ENCODE results near the gene CDYL2. TPM values are rescaled to one million over a fixed set of nuclear protein-coding genes. Genes with fewer than 3 reads are reported as not detected.

Gene CDYL2
- total RNA-seq, 5 donors from 2014 or later (not counting 1 experiment from before 2014, with no cell fraction given), result 15.4 to 45.4 (median 32.1) TPM

- H3K9me3 Mint-ChIP-seq, result peaks cover 0 to 6% (median 2%) of the 10 kb centered on the region in 3 donors
- Histone ChIP-seq H3K27me3 (replicated peaks in 1 of 2; ENCODE audit: control insufficient read depth in 2 of 2, extremely low read depth in 1 of 2, insufficient read depth in 2 of 2, low read length in 1 of 2) (no peaks in the 10 kb centered on the region), H3K4me3 (ENCODE audit: control insufficient read depth in 1 of 2, extremely low read depth in 1 of 2, low read length in 1 of 2) (no peak overlapping the region), H3K36me3 (ENCODE audit: control insufficient read depth in 2 of 2, extremely low read depth in 1 of 2, insufficient read depth in 1 of 2, low read length in 1 of 2) (peaks cover 0 to 8% of the 10 kb centered on the region in 2 donors), H3K27ac (ENCODE audit: low read length) (no peak overlapping the region), H3K4me1 (ENCODE audit: control insufficient read depth in 1 of 2, extremely low read depth in 1 of 2, insufficient read depth in 2 of 2, low read length in 2 of 2) (no peaks in the 10 kb centered on the region), H3K9me3 (no peaks in the 10 kb centered on the region)
- no peak overlapping the region for H3K27ac Mint-ChIP-seq
- H3K4me1 Mint-ChIP-seq, result peaks cover 7 to 16% (median 8%) of the 10 kb centered on the region in 3 donors
- no peak for DNase-seq
- H3K4me3 Mint-ChIP-seq, result no peak overlapping the region
- ATAC-seq (replicated peaks in 1 of 4), result no peak
- H3K27me3 Mint-ChIP-seq, result no peaks in the 10 kb centered on the region
- peaks cover 46% of the 10 kb centered on the region for H3K36me3 Mint-ChIP-seq
- ChIA-PET CTCF (no interaction called here), POLR2A (no interaction called here)
- 94% methylated on average over 6 of the region's 10 CpGs for WGBS (ENCODE audit: insufficient coverage)
Measured at GRCh38 chr16:80684906-80685305, 119.5 kb downstream of the CDYL2 start.

DNA sequence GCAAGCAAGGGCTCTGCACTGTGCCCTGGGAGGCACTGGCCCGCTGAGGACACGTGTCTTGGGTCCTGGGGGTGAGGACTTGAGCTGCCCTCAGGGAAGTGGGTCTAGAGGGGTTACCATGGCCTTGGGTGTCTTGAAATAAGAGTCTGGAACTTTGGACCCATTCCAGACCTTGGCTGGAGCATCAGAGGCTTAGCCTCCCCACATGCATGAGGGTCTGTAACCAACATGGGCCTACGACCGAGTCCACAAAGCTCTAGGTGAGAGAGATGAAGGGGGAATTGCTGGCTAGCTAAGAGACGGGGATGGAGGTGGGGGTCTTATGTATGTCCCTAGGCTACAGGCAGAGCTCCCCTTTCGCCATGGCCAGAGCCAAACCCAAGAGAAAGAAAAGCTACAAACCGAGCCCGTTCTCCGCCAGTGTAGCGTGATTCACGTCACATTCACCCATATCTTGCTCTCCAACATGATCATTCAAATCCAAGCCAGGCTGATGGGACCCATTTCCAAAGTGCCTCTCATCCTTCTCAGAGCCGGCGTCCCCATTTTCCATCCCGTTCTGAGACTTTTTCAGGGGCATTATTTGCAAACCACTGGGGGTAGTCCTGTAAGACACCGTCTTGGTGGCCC, 120.1 kb downstream of the CDYL2 start:
- ChIA-PET POLR2A (no interaction called here), CTCF (no interaction called here)
- DNase-seq (no peak), ATAC-seq (replicated peaks in 1 of 4) (no peak)
- Mint-ChIP-seq H3K27ac (no peak overlapping the region), H3K4me3 (no peak overlapping the region), H3K9me3 (peaks cover 0 to 7% (median 6%) of the 10 kb centered on the region in 3 donors), H3K27me3 (no peaks in the 10 kb centered on the region), H3K36me3 (peaks cover 52% of the 10 kb centered on the region), H3K4me1 (peaks cover 7 to 16% (median 8%) of the 10 kb centered on the region in 3 donors)
- H3K27me3 ChIP-seq (replicated peaks in 1 of 2; ENCODE audit: control insufficient read depth in 2 of 2, extremely low read depth in 1 of 2, insufficient read depth in 2 of 2, low read length in 1 of 2), result no peaks in the 10 kb centered on the region
- H3K9me3 ChIP-seq, result no peaks in the 10 kb centered on the region
- peaks cover 0 to 8% of the 10 kb centered on the region in 2 donors for H3K36me3 ChIP-seq (ENCODE audit: control insufficient read depth in 2 of 2, extremely low read depth in 1 of 2, insufficient read depth in 1 of 2, low read length in 1 of 2)
- H3K27ac ChIP-seq (ENCODE audit: low read length), result no peak overlapping the region
- H3K4me1 ChIP-seq (ENCODE audit: control insufficient read depth in 1 of 2, extremely low read depth in 1 of 2, insufficient read depth in 2 of 2, low read length in 2 of 2), result no peaks in the 10 kb centered on the region
- 94% methylated on average over 11 of the region's 15 CpGs for WGBS (ENCODE audit: insufficient coverage)
- no peak overlapping the region for H3K4me3 ChIP-seq (ENCODE audit: control insufficient read depth in 1 of 2, extremely low read depth in 1 of 2, low read length in 1 of 2)

DNA sequence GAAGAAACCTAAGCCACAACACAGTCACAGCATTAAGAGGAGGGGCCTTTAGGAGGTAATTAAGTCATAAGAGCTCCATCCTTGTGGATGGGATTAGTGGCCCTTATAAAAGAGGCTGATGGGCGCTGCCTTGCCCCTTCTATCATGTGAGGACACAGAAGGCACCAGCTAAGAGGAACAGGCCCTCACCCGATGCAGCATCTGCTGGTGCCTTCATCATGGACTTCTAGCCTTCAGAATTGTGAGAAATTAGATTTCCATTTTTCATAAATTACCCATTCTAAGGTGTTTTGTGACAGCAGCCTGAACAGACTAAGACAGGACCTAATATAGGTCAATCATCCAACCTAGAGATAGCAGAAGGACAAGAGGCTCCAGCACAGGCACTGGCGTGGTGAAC, 120.8 kb downstream of the CDYL2 start:
- no peaks in the 10 kb centered on the region for H3K9me3 ChIP-seq
- POLR2A ChIA-PET, result no interaction called here
- WGBS (ENCODE audit: insufficient coverage), result 100% methylated on average over 3 of the region's 3 CpGs
- Mint-ChIP-seq H3K9me3 (peaks cover 0 to 7% (median 6%) of the 10 kb centered on the region in 3 donors), H3K36me3 (peaks cover 53% of the 10 kb centered on the region), H3K27me3 (no peaks in the 10 kb centered on the region), H3K27ac (no peak overlapping the region), H3K4me1 (peaks cover 4 to 12% (median 7%) of the 10 kb centered on the region in 3 donors), H3K4me3 (no peak overlapping the region)
- DNase-seq, result no peak
- H3K4me3 ChIP-seq (ENCODE audit: control insufficient read depth in 1 of 2, extremely low read depth in 1 of 2, low read length in 1 of 2), result no peak overlapping the region
- H3K27me3 ChIP-seq (replicated peaks in 1 of 2; ENCODE audit: control insufficient read depth in 2 of 2, extremely low read depth in 1 of 2, insufficient read depth in 2 of 2, low read length in 1 of 2), result no peaks in the 10 kb centered on the region
- CTCF ChIA-PET, result no interaction called here
- H3K36me3 ChIP-seq (ENCODE audit: control insufficient read depth in 2 of 2, extremely low read depth in 1 of 2, insufficient read depth in 1 of 2, low read length in 1 of 2), result peaks cover 0 to 8% of the 10 kb centered on the region in 2 donors
- H3K27ac ChIP-seq (ENCODE audit: low read length), result no peak overlapping the region
- H3K4me1 ChIP-seq (ENCODE audit: control insufficient read depth in 1 of 2, extremely low read depth in 1 of 2, insufficient read depth in 2 of 2, low read length in 2 of 2), result no peaks in the 10 kb centered on the region
- no peak for ATAC-seq (replicated peaks in 1 of 4)

DNA sequence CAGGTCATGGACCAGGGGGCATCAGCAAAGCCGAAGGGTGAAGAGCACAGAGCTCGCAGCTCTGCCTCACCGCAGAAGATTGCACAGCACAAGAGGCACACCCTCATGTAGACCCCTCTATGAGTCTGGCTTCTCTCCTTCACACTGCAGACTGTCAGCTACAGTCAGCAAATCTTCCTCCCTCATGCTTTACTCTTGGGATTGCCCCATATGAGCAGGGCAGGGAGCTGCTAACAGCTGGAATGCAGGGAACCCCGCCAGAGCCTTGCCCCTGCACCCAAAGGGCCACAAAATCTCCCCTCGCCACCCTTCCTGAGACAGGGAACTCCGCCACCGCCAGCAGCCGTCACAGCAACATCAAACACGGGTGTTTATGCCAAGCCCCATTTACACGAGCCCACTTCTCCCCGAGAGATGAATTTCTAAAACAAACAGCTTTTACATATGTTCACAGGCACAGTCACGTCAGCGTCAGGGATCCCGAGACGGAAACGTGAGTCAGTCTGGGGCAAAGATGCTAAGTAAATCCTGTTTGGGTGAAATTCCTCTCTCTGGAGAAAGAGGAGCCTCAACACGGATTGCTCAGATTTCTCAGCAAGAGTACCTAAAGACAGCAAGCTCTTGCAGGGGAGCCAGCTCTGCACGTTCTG, 121.9 kb downstream of the CDYL2 start:
- no peak for ATAC-seq (replicated peaks in 1 of 4)
- Histone ChIP-seq H3K4me1 (ENCODE audit: control insufficient read depth in 1 of 2, extremely low read depth in 1 of 2, insufficient read depth in 2 of 2, low read length in 2 of 2) (no peaks in the 10 kb centered on the region), H3K9me3 (no peaks in the 10 kb centered on the region), H3K36me3 (ENCODE audit: control insufficient read depth in 2 of 2, extremely low read depth in 1 of 2, insufficient read depth in 1 of 2, low read length in 1 of 2) (peaks cover 0 to 8% of the 10 kb centered on the region in 2 donors), H3K27ac (ENCODE audit: low read length) (no peak overlapping the region), H3K4me3 (ENCODE audit: control insufficient read depth in 1 of 2, extremely low read depth in 1 of 2, low read length in 1 of 2) (no peak overlapping the region), H3K27me3 (replicated peaks in 1 of 2; ENCODE audit: control insufficient read depth in 2 of 2, extremely low read depth in 1 of 2, insufficient read depth in 2 of 2, low read length in 1 of 2) (no peaks in the 10 kb centered on the region)
- Mint-ChIP-seq H3K4me1 (peaks cover 4 to 12% (median 7%) of the 10 kb centered on the region in 3 donors), H3K36me3 (peaks cover 53% of the 10 kb centered on the region), H3K27ac (no peak overlapping the region), H3K27me3 (no peaks in the 10 kb centered on the region), H3K9me3 (peaks cover 0 to 7% (median 6%) of the 10 kb centered on the region in 3 donors), H3K4me3 (no peak overlapping the region)
- 93% methylated on average over 16 of the region's 18 CpGs for WGBS (ENCODE audit: insufficient coverage)
- ChIA-PET CTCF (no interaction called here), POLR2A (no interaction called here)
- no peak for DNase-seq

DNA sequence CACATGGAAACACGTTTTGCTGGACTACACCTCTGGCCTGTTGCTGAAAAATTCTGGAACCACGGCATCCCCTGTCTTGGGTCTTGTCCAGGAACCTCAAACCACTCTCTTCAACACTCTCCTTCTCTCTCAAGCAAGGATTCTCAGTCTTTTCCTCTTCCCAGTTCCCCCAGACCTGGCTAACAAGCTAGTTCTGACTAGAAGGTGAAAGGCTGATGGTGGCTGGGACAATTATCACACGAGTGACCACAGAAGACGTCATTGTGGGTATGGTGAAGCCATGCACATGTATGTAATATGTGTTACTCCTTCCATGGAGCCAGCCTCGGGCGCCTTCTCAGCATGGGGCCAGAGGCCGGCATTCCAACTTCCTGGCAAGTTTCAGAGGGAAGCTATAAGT, 123.0 kb downstream of the CDYL2 start:
- Histone ChIP-seq H3K27ac (ENCODE audit: low read length) (no peak overlapping the region), H3K4me3 (ENCODE audit: control insufficient read depth in 1 of 2, extremely low read depth in 1 of 2, low read length in 1 of 2) (no peak overlapping the region), H3K9me3 (no peaks in the 10 kb centered on the region), H3K36me3 (ENCODE audit: control insufficient read depth in 2 of 2, extremely low read depth in 1 of 2, insufficient read depth in 1 of 2, low read length in 1 of 2) (peaks cover 0 to 8% of the 10 kb centered on the region in 2 donors), H3K27me3 (replicated peaks in 1 of 2; ENCODE audit: control insufficient read depth in 2 of 2, extremely low read depth in 1 of 2, insufficient read depth in 2 of 2, low read length in 1 of 2) (no peaks in the 10 kb centered on the region), H3K4me1 (ENCODE audit: control insufficient read depth in 1 of 2, extremely low read depth in 1 of 2, insufficient read depth in 2 of 2, low read length in 2 of 2) (no peaks in the 10 kb centered on the region)
- no peak overlapping the region for H3K27ac Mint-ChIP-seq
- no peaks in the 10 kb centered on the region for H3K27me3 Mint-ChIP-seq
- POLR2A ChIA-PET, result interaction anchor here in 1 of 2 donors (0.6 kb wide), 1 partner anchor 1747 kb away, joined by 4 read pairs; no protein-coding TSS in a partner anchor
- CTCF ChIA-PET, result no interaction called here
- peaks cover 4 to 14% (median 7%) of the 10 kb centered on the region in 3 donors for H3K4me1 Mint-ChIP-seq
- peaks cover 53% of the 10 kb centered on the region for H3K36me3 Mint-ChIP-seq
- DNase-seq (no peak), ATAC-seq (replicated peaks in 1 of 4) (no peak)
- 84% methylated on average over 2 of the region's 7 CpGs for WGBS (ENCODE audit: insufficient coverage)
- H3K9me3 Mint-ChIP-seq, result peaks cover 0 to 7% (median 6%) of the 10 kb centered on the region in 3 donors
- no peak overlapping the region for H3K4me3 Mint-ChIP-seq

DNA sequence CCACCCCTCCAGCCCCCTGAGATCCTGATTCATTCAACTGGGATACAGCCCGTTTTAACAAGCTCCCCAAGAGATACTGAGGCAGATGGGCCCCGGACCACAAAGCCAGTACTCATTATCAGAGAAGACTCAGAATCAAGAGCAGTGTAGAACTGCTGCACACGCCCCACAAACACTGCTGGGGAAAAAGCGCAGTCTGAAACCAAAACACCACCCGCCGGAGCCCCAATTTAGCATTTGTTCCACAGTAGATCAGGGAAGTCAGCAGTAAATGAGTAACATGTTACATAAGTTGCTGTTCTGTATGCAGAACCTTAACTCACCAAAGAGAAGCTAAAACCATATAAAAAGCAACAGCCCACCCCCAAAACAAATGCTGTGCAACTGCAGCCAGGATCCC, 123.6 kb downstream of the CDYL2 start:
- Histone ChIP-seq H3K9me3 (no peaks in the 10 kb centered on the region), H3K36me3 (ENCODE audit: control insufficient read depth in 2 of 2, extremely low read depth in 1 of 2, insufficient read depth in 1 of 2, low read length in 1 of 2) (peaks cover 0 to 8% of the 10 kb centered on the region in 2 donors), H3K4me1 (ENCODE audit: control insufficient read depth in 1 of 2, extremely low read depth in 1 of 2, insufficient read depth in 2 of 2, low read length in 2 of 2) (no peaks in the 10 kb centered on the region), H3K27me3 (replicated peaks in 1 of 2; ENCODE audit: control insufficient read depth in 2 of 2, extremely low read depth in 1 of 2, insufficient read depth in 2 of 2, low read length in 1 of 2) (no peaks in the 10 kb centered on the region), H3K4me3 (ENCODE audit: control insufficient read depth in 1 of 2, extremely low read depth in 1 of 2, low read length in 1 of 2) (no peak overlapping the region), H3K27ac (ENCODE audit: low read length) (no peak overlapping the region)
- Mint-ChIP-seq H3K4me1 (peaks cover 4 to 20% (median 9%) of the 10 kb centered on the region in 3 donors), H3K27me3 (no peaks in the 10 kb centered on the region), H3K36me3 (peaks cover 58% of the 10 kb centered on the region), H3K27ac (no peak overlapping the region), H3K9me3 (peaks cover 0 to 7% (median 6%) of the 10 kb centered on the region in 3 donors), H3K4me3 (no peak overlapping the region)
- POLR2A ChIA-PET, result no interaction called here
- WGBS (ENCODE audit: insufficient coverage), result 81% methylated on average over 4 of the region's 6 CpGs
- DNase-seq (no peak), ATAC-seq (replicated peaks in 1 of 4) (no peak)
- CTCF ChIA-PET, result no interaction called here

Measured in T-cell (primary cell).